GM23248 (cell line): ENCODE results near the gene ACTA2.

Source experiments
- EZH2 ChIP-seq: fragments of 200-600 bp; sonication (generic); IDR thresholded peaks from 2 replicates; pipeline ENCODE4 v1.6.1; 2018; ENCODE audit warnings: antibody characterized with exemption, mild to moderate bottlenecking; ENCODE audit not compliant: insufficient read depth, poor library complexity, severe bottlenecking
- EZH2phosphoT487 ChIP-seq: fragments of 200-600 bp; sonication (generic); IDR thresholded peaks from 2 replicates; pipeline ENCODE4 v1.6.1; 2018; ENCODE audit warnings: antibody characterized with exemption, moderate library complexity, mild to moderate bottlenecking, low read depth; ENCODE audit not compliant: insufficient read depth

DNA sequence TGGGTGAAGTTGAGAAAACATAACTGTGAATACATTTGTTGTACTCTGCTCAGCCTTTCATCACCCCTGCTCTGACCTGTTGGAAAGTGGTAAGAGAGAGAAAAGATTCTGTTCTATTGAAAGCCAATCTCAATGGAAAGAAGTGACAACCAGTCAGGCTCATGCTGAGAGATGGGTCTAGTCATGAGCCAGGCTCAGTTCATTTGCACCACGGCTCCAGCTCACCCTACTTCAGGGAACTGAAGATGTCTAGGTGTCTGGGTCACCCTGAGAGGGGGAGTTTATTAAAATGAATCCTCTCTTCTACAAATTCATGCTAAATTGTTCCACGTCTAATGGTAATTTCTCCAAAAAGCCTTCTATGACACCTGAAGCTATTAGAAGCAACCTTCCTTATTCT lies 25.9 kb upstream of the ACTA2 start:
- TF ChIP-seq EZH2 (no peak), EZH2phosphoT487 (no peak)
